GM12892 (cell line): Measurements from ENCODE around the gene DENND5B.

ENCODE experiments used
- POLR2A ChIP-seq: IDR thresholded peaks from 2 replicates; pipeline ENCODE4 v1.6.1; 2011; ENCODE audit warnings: low read depth, low read length, control low read depth
- POLR2AphosphoS5 ChIP-seq: IDR thresholded peaks from 2 replicates; pipeline ENCODE4 v1.6.1; 2011; ENCODE audit warnings: low read depth, low read length, control low read depth

- TF ChIP-seq POLR2A (no peak), POLR2AphosphoS5 (no peak)
Observed at GRCh38 chr12:31584782-31585181, 6.2 kb downstream of the DENND5B start.
